Measurements from ENCODE around the gene TSN.
"Not testable (repeated sequence)": the region's sequence is repeated elsewhere in the genome, so short reads cannot be mapped to it uniquely, and the experiment has no call there.

Gene TSN

DNA sequence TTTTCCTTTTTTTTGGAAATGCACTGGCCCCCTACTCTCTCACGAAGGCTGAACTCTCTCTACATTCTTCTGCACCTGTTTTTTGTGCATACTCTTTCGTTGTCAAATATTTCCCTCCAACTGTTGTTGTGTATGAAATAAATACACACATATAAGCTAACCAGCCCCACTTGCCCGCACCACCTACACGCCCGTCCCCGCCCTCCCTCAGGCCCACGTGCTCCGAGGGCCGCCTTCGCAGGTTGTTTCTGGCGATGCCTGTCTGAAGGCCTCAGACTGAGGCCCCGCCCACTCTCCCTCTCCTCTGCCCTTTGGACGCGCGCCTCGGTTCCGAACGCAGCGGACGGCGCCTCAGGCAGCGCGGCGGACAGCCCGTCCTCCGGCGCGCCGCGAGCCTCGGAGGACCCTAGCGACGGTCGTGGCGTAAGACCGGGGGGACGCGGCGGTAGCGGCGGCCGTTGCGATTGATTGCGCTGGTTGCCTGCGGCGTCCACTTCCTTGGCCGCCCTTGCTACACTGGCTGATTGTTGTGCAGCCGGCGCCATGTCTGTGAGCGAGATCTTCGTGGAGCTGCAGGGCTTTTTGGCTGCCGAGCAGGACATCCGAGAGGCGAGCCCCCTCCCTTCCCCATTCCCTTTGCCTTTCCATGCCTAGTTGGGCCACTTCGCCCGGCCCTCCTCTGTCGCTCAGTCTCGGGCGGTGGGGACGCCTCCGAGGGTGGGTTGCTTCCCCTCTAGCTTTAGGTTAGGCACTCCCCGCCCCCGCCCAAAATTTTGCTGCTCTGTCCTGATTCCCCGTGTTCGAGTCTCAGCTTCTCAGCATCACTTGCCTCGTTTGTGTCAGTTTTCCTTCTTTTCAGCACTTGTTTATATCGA lies at the start of gene TSN:
Gene TSN (plus strand): TSS at position 415 of the 875 bp plus-strand sequence. CDS start 129 bp downstream, at position 544.
- DNase-seq = peak; percentile 98

DNA sequence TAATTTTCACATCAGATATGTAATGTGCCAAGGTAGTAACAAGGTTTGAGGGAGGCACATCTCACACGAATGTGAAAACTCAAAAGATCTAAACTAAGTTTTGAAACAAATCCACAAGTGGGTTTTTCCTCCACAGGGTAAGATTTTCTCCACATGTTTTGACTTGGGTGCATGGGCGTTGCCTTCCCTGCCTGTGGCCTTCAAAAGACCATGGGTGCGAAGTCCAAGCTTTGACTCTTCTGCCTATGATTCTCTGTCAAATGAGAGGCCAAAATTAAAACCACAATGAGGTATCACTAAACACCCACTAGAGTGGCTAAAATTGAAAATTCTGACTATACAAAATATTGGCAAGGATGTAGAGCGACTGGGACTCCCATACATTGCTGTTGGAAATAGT lies 49.5 kb upstream of the TSN start:
- DNase-seq = no peak

DNA sequence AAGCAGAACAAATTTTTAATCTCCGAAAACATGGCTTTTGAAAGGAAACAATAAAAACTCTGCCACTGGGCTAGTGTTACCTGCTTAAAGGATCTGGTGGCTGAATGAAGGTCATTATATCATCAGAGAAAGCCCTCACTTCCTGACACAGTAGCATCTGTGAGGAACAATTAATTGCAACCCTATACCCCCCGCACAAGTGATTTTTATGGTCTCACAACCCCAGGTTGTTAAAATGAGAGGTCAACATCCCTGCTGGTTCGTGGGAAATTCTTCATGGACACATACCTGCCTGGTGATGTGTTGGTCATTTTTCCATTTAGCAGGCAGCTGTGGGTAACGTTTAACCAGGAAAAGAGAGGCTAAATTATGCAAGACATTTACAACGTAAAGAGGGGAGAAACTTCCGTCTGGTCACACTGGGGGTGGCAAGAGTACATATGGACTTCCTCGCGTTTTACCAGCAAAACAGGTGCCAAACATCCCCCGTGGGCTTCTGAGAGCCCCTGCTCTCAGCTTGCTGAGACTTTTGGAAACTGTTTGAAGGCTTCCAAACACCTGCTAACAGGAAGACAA lies 48.0 kb upstream of the TSN start:
- no peak for DNase-seq

DNA sequence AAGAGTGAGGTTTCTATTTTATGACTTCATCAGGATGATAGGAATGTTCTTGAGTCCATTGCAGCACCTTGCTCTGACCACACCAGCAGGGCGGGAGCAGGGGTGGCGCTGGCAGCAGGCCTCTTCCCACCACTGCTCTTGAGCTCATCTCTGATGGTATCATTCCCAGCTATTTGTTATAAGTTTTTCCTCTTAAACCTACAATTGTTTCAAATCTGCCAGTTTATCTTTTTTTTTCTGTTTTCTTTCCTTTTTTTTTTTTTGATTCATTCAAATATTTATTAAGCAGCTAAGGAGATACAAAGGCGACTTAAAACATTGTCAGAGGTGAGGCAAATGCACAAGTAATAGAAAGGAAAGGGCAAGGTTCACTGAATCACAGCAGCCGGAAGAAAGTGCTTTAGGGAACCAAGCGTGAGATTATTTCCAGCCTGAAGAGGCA lies 47.5 kb upstream of the TSN start:
- DNase-seq = no peak

DNA sequence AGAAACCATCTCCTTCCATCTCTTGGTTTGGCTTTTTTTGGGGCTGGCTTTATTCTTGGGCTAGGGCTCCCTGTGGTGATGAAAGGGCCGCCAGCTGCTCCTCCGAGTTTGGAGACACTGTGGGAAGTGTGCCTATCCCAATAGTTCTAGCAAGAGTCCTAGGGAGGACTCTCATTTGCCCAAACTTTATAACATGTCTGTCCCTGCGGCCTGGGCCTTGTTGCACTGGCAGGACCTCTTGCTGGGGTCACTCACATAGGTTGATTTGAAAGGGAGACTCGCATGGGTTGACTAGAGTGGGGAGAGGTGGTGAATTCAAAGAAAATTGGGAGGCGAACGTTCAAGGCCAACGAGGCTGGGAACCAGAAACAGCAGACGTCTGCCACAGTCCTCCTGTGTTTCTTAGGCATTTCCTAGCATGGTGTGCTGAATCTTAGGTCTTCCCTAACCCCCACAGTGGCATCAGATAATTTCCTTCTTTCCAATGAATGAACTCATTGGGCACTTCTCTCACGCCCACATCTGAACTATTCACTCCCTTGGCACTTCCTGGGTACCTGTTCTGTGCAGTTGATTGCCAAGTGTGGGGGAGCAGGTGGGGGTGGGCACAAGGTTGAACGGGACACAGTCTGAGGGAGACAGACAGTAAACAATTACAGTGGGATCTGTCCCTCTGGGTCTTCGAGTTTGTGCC lies 45.5 kb upstream of the TSN start:
- no peak for DNase-seq

DNA sequence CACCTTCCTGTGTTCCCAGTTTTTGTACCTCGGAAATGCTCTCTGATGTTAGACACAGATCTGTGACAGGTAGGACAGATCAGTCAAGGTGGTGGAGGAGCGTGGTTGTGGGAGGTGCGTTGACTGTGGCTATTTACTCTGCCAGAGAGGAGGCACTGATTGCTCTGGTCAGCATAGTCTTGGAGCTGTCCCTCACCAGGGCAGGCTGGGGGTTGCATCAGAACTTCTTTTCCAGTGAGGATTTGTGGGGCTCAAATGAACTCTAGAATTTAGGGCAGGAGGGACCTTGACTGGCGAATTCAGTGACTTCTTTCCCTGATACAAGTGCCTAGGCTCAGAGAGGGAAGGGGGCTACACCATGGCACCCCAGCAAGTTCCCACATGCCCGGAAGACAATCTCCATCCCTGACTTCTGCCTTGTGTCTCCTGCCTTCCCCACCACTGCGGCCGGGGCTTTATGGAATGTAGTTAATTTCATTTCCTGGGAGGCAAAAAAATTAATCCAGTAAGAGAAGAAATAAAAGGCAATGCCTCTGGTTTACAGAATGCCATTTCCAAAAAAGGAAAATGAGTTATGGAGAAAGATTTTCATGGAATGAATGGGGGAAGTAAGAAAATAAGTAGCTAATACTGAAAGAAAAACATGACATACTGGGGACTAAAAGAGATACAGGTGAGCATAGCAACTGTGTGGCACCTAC lies 44.8 kb upstream of the TSN start:
- no peak for DNase-seq

DNA sequence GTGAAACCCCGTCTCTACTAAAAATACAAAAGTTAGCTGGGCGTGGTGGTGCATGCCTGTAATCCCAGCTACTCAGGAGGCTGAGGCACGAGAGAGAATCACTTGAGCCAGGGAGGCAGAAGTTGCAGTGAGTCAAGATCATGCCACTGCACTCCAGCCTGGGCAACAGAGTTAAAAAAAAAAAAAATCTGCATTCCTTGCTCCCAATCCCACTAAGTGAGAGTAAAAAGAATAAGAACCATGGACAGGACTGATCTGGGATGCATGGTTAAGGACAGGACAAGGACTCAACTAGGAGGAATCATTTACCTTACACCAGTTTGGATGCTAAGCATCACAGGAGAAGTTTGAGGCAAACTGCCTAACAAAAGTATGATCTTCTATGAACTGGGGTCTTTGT lies 44.0 kb upstream of the TSN start:
- not testable (repeated sequence) for DNase-seq

DNA sequence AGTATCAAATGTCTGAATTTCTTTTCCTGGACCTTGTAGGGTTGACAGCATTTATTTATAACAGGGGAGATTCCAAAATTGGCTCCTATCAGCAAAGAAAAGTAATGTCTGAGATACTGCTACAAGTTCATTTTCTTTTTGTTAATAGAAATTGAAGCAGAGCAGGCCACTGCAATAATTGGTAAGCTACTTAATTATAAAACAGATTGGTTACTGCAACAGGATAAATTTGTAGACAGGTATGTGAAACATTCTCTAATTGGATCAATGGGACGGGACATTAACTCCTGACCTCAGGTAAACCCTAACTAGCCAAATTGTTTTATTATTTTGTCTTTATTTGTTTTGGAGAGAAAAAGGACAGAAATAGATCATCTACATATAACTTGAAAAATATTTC lies 39.3 kb upstream of the TSN start:
- no peak for DNase-seq

DNA sequence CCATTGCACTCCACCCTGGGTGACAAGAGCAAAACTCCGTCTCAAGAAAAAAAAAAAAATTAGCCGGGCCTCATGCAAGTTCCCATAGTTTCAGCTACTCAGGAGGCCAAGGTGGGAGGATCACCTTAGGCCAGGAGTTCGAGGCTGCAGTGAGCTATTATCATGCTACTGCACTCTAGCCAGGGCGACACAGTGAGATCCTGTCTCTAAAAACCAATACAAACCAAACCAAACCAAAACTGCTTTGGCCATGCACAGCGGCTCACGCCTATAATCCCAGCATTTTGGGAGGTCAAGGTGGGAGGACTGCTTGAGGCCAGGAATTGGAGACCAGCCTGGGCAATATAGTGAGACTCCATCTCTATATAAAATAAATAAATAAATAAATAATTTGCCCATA lies 37.9 kb upstream of the TSN start:
- DNase-seq = no peak

DNA sequence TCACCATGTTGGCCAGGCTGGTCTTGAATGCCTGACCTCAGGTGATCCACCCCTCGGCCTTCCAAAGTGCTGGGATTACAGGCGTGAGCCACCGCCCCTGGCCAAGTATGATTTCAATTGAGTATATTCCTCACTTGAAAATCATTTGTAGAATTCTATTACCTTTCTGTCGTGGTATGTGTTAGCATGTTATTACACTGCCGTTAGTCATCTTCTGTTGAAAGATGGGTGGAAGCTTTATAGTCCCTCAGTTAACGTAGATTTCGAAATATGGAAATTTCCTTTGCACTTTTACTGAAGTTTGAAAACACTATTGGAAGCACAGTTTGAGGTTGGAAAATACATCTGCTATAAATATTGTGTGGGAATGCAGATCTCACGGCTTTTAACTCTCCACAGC lies 33.5 kb upstream of the TSN start:
- no peak for DNase-seq

DNA sequence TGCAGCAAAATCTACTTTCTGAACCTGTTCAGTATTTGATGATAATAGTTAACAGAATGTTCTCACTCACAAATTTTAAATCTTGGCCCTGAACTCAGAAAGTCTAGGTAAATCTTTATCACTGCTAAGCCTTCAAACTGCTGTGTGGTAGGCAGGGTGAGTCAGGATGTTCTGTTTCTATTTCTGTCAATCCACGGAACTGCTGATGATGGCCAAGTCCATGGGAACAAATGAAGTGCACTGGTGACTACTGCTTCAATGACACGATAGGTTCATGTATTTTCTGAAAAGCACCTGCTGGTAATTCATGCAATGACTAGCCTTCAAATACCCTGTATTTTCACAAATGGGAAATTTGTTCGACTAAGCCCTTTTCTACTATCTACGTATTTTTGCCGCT lies 33.0 kb upstream of the TSN start:
- no peak for DNase-seq

DNA sequence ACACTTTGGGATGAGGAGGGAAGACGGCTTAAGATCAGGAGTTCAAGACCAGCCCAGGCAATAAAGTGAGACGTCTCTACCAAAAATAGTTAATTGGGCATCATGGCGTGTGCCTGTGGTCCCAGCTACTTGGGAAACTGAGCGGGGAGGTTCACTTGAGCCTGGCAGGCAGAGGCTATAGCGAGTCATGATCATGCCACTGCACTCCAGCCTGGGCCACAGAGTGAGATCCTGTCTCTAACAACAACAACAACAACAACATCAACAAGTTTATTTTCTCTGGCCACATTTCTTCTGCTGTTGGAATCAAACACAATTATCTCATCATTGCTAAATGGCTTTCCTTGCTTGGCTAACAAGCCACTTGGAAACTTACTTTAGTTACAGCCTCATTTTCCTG lies 32.1 kb upstream of the TSN start:
- no peak for DNase-seq

DNA sequence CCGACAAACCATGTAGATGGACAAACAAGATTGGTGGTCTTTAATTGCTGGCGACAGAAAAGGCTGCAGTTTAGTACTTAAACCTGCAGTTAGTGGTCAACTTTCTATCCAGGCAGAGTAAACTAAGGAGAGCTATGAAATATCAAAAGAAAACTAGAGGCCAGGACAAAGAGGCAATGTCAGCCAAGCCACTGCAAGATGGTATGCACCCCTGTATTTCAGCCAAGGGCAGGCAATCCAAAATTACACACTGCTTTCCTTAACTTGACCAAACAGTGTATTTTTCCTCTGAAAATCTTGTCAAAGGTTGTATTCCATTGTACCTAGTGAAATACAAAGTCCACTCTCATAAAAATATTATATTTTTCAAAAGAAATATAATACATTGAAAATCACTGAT lies 28.1 kb upstream of the TSN start:
- no peak for DNase-seq

DNA sequence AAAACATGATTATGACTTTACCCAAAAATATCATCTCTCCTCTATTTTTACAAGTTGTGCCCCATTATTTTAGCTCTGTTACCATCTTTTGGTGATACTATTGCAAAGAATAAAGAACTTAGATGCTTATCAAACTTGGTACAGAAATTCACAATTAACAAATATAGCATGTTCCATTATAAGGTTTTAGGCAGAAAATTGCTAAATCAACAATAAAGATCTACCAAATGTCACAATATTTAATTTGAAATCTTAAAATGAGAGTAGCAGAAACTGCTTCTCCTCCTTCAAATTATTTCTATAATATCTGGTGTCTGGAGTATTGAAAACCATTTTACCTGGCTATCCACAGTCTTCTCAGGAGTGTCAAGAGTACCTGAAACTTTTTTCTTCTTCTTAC lies 27.5 kb upstream of the TSN start:
- DNase-seq = no peak

DNA sequence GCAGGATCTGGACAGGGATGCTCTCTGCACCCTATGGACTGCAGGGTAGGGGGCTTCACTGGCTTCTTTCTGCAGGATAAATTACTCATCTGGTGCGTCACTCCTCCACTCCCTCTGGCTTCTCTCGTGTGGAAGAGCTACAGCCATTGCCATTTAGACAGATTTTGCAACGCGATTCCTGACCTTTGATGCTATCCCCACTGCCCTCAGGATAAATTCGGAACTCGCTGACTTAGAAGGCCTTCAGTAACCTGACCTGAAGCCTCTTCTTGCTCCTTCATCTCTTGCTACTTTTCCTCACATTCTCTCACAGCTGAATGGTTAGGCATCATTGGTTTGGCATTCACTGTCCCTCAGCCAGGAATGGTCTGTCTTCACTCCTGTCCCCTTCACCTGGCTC lies 24.1 kb upstream of the TSN start:
- no peak for DNase-seq

DNA sequence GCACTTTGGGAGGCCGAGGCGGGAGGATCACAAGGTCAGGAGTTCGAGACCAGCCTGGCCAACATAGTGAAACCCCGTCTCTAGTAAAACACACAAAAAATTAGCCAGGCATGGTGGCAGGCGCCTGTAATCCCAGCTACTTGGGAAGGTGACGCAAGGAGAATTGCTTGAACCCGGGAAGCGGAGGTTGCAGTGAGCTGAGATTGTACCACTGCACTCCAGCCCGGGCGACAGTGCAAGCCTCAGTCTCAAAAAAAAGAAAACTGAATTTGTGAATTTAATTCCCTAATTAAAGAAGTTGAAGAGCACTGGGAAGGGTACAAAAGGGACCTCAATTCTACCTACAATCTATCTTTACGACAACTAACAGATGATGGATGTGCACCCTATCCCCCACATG lies 20.9 kb upstream of the TSN start:
- not testable (repeated sequence) for DNase-seq

DNA sequence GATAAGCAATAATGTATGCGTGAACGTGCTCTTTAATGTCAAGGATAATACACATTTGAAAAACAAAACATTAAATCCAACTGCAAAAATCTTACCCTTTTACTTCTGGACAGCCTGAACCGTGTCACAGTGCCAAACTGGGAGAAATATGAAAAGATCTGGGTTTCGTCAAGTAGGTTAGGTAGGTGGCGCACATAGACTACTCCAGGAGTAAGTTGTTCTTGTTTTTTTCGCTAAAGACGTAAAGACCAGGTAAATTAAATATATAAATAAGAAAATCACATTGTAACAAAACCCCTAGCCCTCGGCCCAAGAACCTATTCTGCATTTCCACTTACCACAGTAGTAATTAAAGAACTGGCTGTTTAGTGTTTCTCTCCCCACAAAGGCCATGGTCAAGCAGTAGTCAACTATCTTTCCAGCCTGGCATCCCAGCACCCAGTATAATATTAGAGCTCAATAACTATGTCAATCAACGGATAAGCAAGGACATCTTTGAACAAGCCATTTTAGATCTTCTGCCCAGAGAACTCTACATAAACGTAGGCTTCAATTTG lies 19.9 kb upstream of the TSN start:
- no peak for DNase-seq

DNA sequence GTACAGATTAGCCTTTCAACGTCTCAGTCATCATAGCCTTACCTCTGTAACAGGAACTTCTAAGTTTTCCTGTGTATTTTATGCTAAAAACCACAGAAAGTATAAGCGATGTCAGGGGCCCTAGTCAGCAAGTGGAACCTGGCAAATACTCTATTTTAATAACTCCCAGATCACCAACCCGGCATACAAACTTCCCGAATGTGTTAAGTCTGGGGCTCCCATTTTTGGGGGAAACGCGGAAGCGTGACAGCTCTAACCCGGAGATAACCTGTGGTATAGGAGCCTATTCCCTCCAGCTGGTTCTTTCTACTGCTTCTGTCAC lies 19.4 kb upstream of the TSN start:
- DNase-seq = no peak

DNA sequence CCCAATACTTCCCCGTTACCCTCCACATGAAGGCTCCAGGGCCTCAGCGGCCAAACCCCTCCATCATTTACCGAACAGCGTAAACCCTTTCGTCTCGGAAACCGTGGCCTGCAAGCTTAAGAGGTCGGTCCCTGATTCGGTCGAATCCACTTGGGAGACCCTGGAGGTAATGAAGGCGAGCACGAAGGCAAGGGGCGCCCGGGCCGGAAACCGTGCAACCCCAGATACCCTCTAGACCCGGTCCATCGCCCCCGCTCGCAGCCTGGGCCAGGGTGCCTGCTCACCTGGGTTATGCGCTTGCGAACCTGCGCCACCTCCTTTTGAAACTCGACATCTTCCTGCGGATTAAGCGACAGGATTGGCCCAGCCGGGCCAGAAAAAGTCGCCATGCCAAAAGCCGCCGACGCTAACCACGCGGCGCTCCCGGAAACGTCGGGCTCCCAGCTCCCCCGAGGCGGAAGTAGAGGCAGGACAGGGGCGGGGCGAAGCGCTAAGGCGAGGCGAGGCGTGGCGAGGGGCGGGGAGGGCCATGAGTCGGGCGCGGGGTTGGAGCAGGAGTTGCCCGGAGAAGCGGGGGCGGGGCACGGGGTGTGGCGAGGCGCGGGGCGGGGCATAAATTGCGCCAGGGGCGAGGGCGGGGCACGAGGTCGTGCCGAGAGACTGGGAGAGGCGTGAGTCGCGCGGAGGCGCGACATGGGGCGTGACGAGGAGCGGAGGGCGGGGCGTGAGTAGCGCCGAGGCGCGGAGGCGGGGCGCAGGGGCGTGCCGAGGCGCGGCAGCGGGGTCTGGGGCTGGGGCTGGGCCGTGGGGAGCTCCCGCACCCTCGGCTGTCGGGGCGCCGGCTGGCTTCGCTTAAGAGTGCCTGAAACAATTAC lies 18.8 kb upstream of the TSN start, which contains the start of gene NIFK:
Gene NIFK (minus strand): TSS at position 414 of the 875 bp plus-strand sequence. CDS start 25 bp downstream, at position 389.
- peak; percentile 100 for DNase-seq

DNA sequence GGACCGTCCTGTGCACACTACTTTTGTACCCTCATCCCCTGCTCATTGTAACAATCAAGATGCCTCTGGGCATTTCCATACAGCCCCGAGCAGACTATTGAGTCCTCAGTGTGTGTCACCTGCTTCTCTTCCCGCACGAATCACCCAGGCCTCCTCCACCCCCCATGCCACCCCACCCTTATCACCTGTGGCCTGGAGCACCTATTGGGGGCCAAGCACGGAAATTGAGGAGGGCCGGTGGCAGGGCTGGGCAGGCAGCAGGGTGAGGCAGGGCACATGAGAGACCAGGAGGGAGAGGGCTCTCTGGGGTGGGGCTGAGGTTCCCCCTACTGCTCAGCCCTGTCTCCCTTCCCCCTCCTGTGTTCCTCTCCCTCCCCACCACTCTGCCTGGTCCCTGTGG lies 14.5 kb upstream of the TSN start:
- no peak for DNase-seq

DNA sequence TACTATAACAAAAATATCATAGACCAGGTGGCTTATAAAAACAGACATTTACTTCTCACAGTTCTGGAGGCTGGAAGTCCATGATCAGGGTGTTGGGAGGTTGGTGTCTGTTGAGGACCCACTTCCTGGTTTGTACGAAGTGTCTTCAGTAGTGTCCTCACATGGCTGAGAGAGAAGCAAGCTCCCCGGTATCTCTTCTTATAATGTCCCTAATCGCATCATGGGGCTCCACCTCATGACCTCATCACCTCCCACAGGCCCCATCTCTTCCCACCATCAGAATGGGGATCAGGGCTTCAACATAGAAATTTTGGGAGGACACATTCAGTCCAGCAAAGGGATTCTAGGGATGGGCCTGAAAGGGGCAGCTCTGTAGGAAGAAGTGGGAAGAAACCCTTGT lies 14.0 kb upstream of the TSN start:
- DNase-seq = no peak

DNA sequence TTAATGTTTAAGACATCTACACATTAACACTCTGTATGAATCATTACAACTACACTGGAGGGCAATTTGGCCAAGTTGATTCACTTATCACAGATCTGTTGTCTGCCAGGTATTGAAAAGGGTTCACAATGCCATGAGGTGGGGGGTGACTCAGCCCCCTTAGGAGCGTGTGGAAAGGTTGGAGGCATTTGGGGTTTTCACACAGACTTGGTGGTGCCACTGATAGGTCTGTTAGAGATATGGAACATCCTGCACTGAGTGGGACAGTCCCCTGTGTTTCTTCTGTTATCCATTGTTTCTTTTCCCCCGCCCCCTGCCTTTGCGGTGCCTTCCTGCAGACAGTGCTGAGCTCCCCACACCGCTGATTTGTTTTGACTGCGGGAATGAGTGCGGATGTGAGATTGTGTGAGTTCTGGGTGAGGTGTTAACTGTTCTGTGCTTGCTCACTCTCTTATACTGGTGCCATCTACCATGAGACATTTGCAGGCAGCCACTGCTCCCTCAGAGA lies 9.3 kb upstream of the TSN start:
- no peak for DNase-seq

Measured in activated naive CD4-positive, alpha-beta T cell treated with anti-CD3 and anti-CD28 coated beads, Interleukin-2, amount 50 U/mL, for 16 hours (primary cell).